Caco-2 (cell line): ENCODE measurements around the gene ARV1. TPM values are rescaled to one million over a fixed set of nuclear protein-coding genes. Genes with fewer than 3 reads are reported as not detected.

Experiments used
- BruUV-seq: library from RNA; stranded (reverse); fragments of 400-500 nt; replicated peaks from 2 replicates; lab custom pipeline; 2021; lab: Mats Ljungman, UMichigan
- CTCF ChIA-PET: fragments of 300-600 bp; sonication (Branson Sonifier 250); formaldehyde crosslinking; loops from one replicate; lab custom pipeline; 2022; ENCODE audit warnings: antibody characterized with exemption; lab: Charles Lee
- POLR2A ChIA-PET: fragments of 300-600 bp; sonication (Branson Sonifier 250); formaldehyde crosslinking; loops from one replicate; lab custom pipeline; 2022; ENCODE audit warnings: antibody characterized with exemption; lab: Charles Lee
- DNase-seq, 2 experiments: peaks; one replicate each; pipeline versions ENCODE4 v3.0.0 to v3.0.0-alpha.2; 2020 to 2022
- H3K27me3 ChIP-seq: replicated peaks from 2 replicates; pipeline ENCODE4 v1.6.0; 2011; ENCODE audit warnings: low read length; ENCODE audit not compliant: control insufficient read depth, insufficient read depth
- H3K36me3 ChIP-seq: 2 replicates; pipeline ENCODE4 v1.5.1; 2011; ENCODE audit warnings: low read length; ENCODE audit not compliant: control insufficient read depth, insufficient read depth
- H3K4me1 ChIP-seq: fragments of 250-450 bp; sonication (Bioruptor Pico); 2 replicates; pipeline ENCODE4 v1.5.1; 2020; ENCODE audit warnings: mild to moderate bottlenecking
- H3K4me3 ChIP-seq: 2 replicates; pipeline ENCODE4 v1.5.1; 2011; ENCODE audit warnings: low read depth, mild to moderate bottlenecking, control low read depth, low read length
- H3K9me3 ChIP-seq: fragments of 250-450 bp; sonication (Bioruptor Pico); 2 replicates; pipeline ENCODE4 v1.5.1; 2020; ENCODE audit warnings: mild to moderate bottlenecking, moderate library complexity
- H3K27ac Mint-ChIP-seq: one replicate; pipeline ENCODE4 v1.8.0; 2022; ENCODE audit warnings: mixed read lengths; ENCODE audit not compliant: unreplicated experiment
- H3K27me3 Mint-ChIP-seq: one replicate; pipeline ENCODE4 v1.8.0; 2022; ENCODE audit warnings: mixed read lengths; ENCODE audit not compliant: insufficient read depth, unreplicated experiment
- H3K36me3 Mint-ChIP-seq: one replicate; pipeline ENCODE4 v1.8.0; 2022; ENCODE audit warnings: mild to moderate bottlenecking, mixed read lengths; ENCODE audit not compliant: insufficient read depth, unreplicated experiment
- H3K4me1 Mint-ChIP-seq: one replicate; pipeline ENCODE4 v1.8.0; 2022; ENCODE audit warnings: low read depth, mixed read lengths; ENCODE audit not compliant: unreplicated experiment
- H3K4me3 Mint-ChIP-seq: one replicate; pipeline ENCODE4 v1.8.0; 2022; ENCODE audit warnings: mild to moderate bottlenecking, moderate library complexity, mixed read lengths; ENCODE audit not compliant: unreplicated experiment
- H3K9me3 Mint-ChIP-seq: one replicate; pipeline ENCODE4 v1.8.0; 2022; ENCODE audit warnings: mixed read lengths; ENCODE audit not compliant: unreplicated experiment
- CTCF ChIP-seq, 2 experiments: fragments of 200-600 bp in 1 of 2; IDR thresholded peaks; 1 replicate in 1 of 2; 2 replicates in 1 of 2; pipeline versions ENCODE4 v1.5.1 to v1.8.0; 2011 to 2022; ENCODE audit warnings: antibody characterized with exemption in 1 of 2, control low read depth in 1 of 2, inconsistent platforms in 1 of 2, low read depth in 1 of 2, low read length in 1 of 2, mild to moderate bottlenecking in 1 of 2, moderate library complexity in 1 of 2; ENCODE audit not compliant: insufficient read depth in 1 of 2, severe bottlenecking in 1 of 2, unreplicated experiment in 1 of 2
- intact Hi-C: fragments of 100-400 bp; cut with micrococcal nuclease; formaldehyde crosslinking; loops from one replicate; pipeline ENCODE4 v1.10.0; 2022; ENCODE audit not compliant: unreplicated experiment
- total RNA-seq: library from RNA; stranded (reverse); gene quantifications from 2 replicates; pipeline ENCODE4 v1.2.3, GENCODE V29; 2022

Gene ARV1
- total RNA-seq, 1 experiment from 2014 or later = 9.8 TPM

DNA sequence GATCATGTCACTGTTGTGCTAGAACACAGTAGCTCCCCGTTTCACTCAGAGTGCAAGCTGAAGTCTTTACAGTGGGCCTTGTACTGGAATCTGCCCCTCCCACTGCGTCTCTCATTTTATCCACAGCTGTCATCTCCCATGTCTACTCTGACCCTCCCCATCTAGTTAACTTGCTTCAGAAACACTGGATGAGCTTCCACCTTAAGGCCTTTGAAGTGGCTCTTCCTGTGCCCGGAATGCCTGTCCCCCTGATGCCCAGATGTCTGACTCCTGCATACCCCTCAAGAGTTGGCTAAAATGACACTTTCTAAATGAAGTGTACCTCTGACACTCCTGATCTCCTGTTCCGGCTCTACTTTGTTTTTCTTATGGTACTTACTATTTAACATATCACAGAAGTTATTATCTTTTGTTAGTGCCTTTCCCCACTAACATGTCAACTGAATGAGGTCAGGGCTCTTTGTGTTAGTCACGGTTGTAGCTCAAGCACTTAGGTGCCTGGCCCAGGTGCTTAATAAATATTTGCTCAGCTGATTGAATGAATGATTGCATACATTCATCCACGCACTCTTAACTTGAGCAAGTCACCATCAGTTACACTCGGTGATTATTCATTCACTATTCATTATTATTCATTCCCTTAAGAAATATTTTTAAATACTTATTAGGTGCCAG is 13.3 kb downstream of the ARV1 start:
- H3K9me3 Mint-ChIP-seq = no peaks in the 10 kb centered on the region
- H3K9me3 ChIP-seq = no peaks in the 10 kb centered on the region
- ChIA-PET POLR2A (no interaction called here), CTCF (interaction anchor here (0.7 kb wide), 1 partner anchor 13 kb away, joined by 4 read pairs; the partner anchor contains the start of genes ARV1 and TTC13)
- no TSS peak for BruUV-seq
- H3K36me3 Mint-ChIP-seq = peaks cover 6% of the 10 kb centered on the region
- no peak for DNase-seq
- peaks cover 18% of the 10 kb centered on the region for H3K4me1 Mint-ChIP-seq
- no peaks in the 10 kb centered on the region for H3K27me3 Mint-ChIP-seq
- H3K4me1 ChIP-seq = no peaks in the 10 kb centered on the region
- intact Hi-C loops = no loop called here
- H3K4me3 ChIP-seq = no peak overlapping the region
- H3K27me3 ChIP-seq = no peaks in the 10 kb centered on the region
- H3K4me3 Mint-ChIP-seq = no peak overlapping the region
- TF ChIP-seq CTCF (IDR thresholded peaks at IDR 0.05; ENCODE audit: insufficient read depth in 1 of 2, low read depth in 1 of 2, low read length in 1 of 2, severe bottlenecking in 1 of 2, unreplicated experiment in 1 of 2) = no peak
- peak overlapping the region; percentile 60 for H3K27ac Mint-ChIP-seq
- H3K36me3 ChIP-seq = no peaks in the 10 kb centered on the region

GRCh38 chr1:230994860-230995259 is 16.0 kb downstream of the ARV1 start:
- Histone ChIP-seq H3K9me3 (no peaks in the 10 kb centered on the region), H3K27me3 (no peaks in the 10 kb centered on the region), H3K36me3 (no peaks in the 10 kb centered on the region), H3K4me1 (no peaks in the 10 kb centered on the region), H3K4me3 (no peak overlapping the region)
- no peak for TF ChIP-seq CTCF (IDR thresholded peaks at IDR 0.05; ENCODE audit: insufficient read depth in 1 of 2, low read depth in 1 of 2, low read length in 1 of 2, severe bottlenecking in 1 of 2, unreplicated experiment in 1 of 2)
- no peaks in the 10 kb centered on the region for H3K9me3 Mint-ChIP-seq
- H3K27ac Mint-ChIP-seq = no peak overlapping the region
- H3K27me3 Mint-ChIP-seq = no peaks in the 10 kb centered on the region
- DNase-seq = no peak
- CTCF ChIA-PET = no interaction called here
- no peak overlapping the region for H3K4me3 Mint-ChIP-seq
- intact Hi-C loops = no loop called here
- no TSS peak for BruUV-seq
- H3K36me3 Mint-ChIP-seq = no peaks in the 10 kb centered on the region
- POLR2A ChIA-PET = no interaction called here
- peaks cover 18% of the 10 kb centered on the region for H3K4me1 Mint-ChIP-seq

DNA sequence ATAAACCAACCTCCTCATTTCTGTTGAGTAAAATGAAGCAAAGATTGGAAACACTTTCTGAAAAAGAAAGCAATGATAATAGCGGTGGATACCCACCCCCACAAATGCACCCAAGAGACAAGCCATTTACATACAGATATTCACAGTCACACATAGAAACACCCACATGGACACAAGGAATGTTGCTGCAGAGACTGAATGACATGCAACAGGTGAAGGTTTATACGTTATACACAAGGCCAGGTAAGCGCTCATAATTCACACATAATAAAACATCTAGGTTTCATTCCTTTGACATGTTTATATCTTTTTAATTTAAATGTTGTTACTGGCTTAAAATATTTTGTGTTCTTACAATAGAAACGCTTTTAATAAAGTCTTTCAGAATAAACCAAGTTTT is 21.3 kb downstream of the ARV1 start:
- H3K4me3 ChIP-seq = no peak overlapping the region
- no peaks in the 10 kb centered on the region for H3K36me3 Mint-ChIP-seq
- H3K9me3 Mint-ChIP-seq = peaks cover 21% of the 10 kb centered on the region
- no peaks in the 10 kb centered on the region for H3K27me3 Mint-ChIP-seq
- intact Hi-C loops = no loop called here
- no peak overlapping the region for H3K27ac Mint-ChIP-seq
- BruUV-seq = no TSS peak
- 0 out of 2 replicates have a peak, but pooled peaks cover 8% of the 10 kb centered on the region for H3K9me3 ChIP-seq
- DNase-seq = no peak
- no peaks in the 10 kb centered on the region for H3K4me1 Mint-ChIP-seq
- no peaks in the 10 kb centered on the region for H3K27me3 ChIP-seq
- CTCF ChIA-PET = no interaction called here
- no peak overlapping the region for H3K4me3 Mint-ChIP-seq
- no peaks in the 10 kb centered on the region; the same call in 1 of the 2 replicates for H3K36me3 ChIP-seq
- no peaks in the 10 kb centered on the region for H3K4me1 ChIP-seq
- POLR2A ChIA-PET = no interaction called here
- TF ChIP-seq CTCF (IDR thresholded peaks at IDR 0.05; ENCODE audit: insufficient read depth in 1 of 2, low read depth in 1 of 2, low read length in 1 of 2, severe bottlenecking in 1 of 2, unreplicated experiment in 1 of 2) = no peak
